ENCODE results near the gene AP5B1.

The AP5B1 gene

DNA sequence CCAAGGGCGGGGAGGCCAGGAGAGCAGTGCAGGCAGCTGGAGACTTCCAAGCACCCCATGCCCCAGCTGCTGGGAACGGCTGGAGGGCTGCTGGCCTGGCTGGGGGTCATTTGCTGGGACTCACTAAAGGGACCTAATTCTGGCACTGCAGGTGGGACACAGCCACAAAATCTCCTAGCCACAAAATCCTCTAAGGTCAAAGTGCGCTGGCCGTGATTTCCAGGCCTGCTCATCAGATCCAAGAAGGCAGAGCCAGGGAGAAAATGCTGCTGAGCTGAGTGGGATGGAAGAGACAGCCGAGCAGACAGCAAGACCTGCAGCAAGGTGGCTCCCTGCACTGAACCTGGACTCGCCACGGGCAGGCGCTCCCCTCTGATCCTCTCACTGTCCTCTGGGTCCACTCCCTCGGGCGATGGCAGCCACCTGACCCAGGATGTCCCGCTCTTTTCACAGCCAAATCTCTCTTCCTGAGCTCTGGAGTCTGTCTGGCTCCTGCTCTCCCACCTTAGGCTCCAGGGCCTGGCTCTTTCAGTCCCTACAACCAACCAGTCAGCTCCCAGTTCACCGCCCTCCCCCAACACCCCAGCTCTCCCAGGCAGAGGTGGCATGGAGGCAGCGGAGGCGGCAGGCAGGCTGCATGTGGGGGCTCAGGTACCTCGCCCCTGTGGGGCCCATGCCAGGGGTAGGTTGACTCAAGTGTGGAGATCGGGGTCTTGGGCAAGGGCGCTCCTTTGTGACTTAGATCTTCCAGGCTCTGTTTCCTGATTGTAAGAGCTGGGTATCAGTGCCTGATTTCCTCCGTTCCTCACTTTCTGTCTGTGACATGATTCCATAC lies 20.6 kb upstream of the AP5B1 start:
- H3K4me3 ChIP-seq (replicated peaks in 1 of 2; ENCODE audit: low read depth in 2 of 2, low read length in 2 of 2): no peak overlapping the region
- TF ChIP-seq CTCF (IDR thresholded peaks at IDR 0.05; ENCODE audit: low read depth, low read length): no peak
- no peak for DNase-seq (ENCODE audit: low read depth in 2 of 2)

DNA sequence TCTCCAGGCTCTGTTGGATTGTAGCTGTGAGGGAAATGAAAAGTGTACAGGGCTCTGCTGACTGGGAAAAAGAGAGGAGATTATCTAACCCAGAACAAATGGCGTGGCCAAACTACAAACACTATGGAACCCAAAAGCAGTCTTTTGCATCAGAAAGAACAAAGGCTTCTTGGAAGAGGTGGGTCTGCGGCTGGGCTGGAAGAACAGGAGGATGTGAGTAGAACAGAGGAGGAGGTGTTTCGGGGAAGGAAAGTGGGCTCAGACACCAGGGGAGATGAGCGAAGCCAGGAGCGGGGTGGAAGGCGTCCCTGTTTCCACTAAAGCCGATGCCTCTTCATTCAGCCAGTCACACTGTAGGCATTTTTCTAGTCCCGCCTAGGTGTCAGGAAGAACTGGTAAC lies 18.1 kb upstream of the AP5B1 start:
- no peak for DNase-seq (ENCODE audit: low read depth in 2 of 2)
- no peak overlapping the region for H3K4me3 ChIP-seq (replicated peaks in 1 of 2; ENCODE audit: low read depth in 2 of 2, low read length in 2 of 2)
- TF ChIP-seq CTCF (IDR thresholded peaks at IDR 0.05; ENCODE audit: low read depth, low read length): no peak

- H3K4me3 ChIP-seq (replicated peaks in 1 of 2; ENCODE audit: low read depth in 2 of 2, low read length in 2 of 2): no peak overlapping the region
- DNase-seq (ENCODE audit: low read depth in 2 of 2): no peak
- TF ChIP-seq CTCF (IDR thresholded peaks at IDR 0.05; ENCODE audit: low read depth, low read length): no peak
These were observed 16.9 kb upstream of the AP5B1 start for GRCh38 chr11:65797711-65798110.

- TF ChIP-seq CTCF (IDR thresholded peaks at IDR 0.05; ENCODE audit: low read depth, low read length): no peak
These were observed 16.2 kb upstream of the AP5B1 start for GRCh38 chr11:65796726-65797601.

GRCh38 chr11:65794570-65795510 lies 14.1 kb upstream of the AP5B1 start:
- no peak for TF ChIP-seq CTCF (IDR thresholded peaks at IDR 0.05; ENCODE audit: low read depth, low read length)
- H3K4me3 ChIP-seq (replicated peaks in 1 of 2; ENCODE audit: low read depth in 2 of 2, low read length in 2 of 2): no peak overlapping the region
- DNase-seq (ENCODE audit: low read depth in 2 of 2): no peak

More at GRCh38 chr11:65796726-65797601, 16.2 kb upstream of the AP5B1 start:
- no peak overlapping the region for H3K4me3 ChIP-seq (replicated peaks in 1 of 2; ENCODE audit: low read depth in 2 of 2, low read length in 2 of 2)
- DNase-seq (ENCODE audit: low read depth in 2 of 2): no peak
